Stomach (tissue), 9 donors: Measurements from ENCODE around the gene TLE2. TPM values are rescaled to one million over a fixed set of nuclear protein-coding genes. Genes with fewer than 3 reads are reported as not detected.
A peak's percentile ranks its signal among the peaks of the same experiment; 100 is the strongest.

Source experiments
- DNase-seq, 2 donors: peaks; one replicate each; pipeline versions ENCODE4 v3.0.0 to v3.0.0-alpha.2; 2013 to 2019
- H3K27ac ChIP-seq, 5 donors: fragments of 200-600 bp in 4 of 5; sonication (generic) in 4 of 5; one replicate each; pipeline ENCODE4 v1.5.1; 2013 to 2019; ENCODE audit warnings: mild to moderate bottlenecking in 1 of 5, moderate library complexity in 1 of 5
- H3K27me3 ChIP-seq, 3 donors: fragments of 200-600 bp; sonication (generic); one replicate each; pipeline ENCODE4 v1.5.1; 2017 to 2019; ENCODE audit warnings: mixed run types in 1 of 3
- H3K36me3 ChIP-seq, 4 donors: fragments of 200-600 bp; sonication (generic); 1 replicate in 3 of 4; 2 replicates in 1 of 4; pipeline ENCODE4 v1.5.1; 2016 to 2019
- H3K4me1 ChIP-seq, 4 donors: fragments of 200-600 bp; sonication (generic); one replicate each; pipeline ENCODE4 v1.5.1; 2016 to 2019
- H3K4me3 ChIP-seq, 4 donors: fragments of 200-600 bp; sonication (generic) in 3 of 4; one replicate each; pipeline ENCODE4 v1.5.1; 2016 to 2019; ENCODE audit warnings: mild to moderate bottlenecking in 1 of 4
- H3K9me3 ChIP-seq, 4 donors: fragments of 200-600 bp; sonication (generic); one replicate each; pipeline ENCODE4 v1.5.1; 2016 to 2019
- EP300 ChIP-seq: sonication (generic); formaldehyde crosslinking; IDR thresholded peaks from one replicate; pipeline ENCODE4 v1.6.1; 2017; ENCODE audit warnings: antibody characterized with exemption
- POLR2A ChIP-seq, 4 donors: fragments of 450-650 bp; IDR thresholded peaks; one replicate each; pipeline ENCODE4 v1.6.1; 2016; ENCODE audit warnings: antibody characterized with exemption in 4 of 4, control low read depth in 2 of 4, mild to moderate bottlenecking in 1 of 4, moderate library complexity in 1 of 4
- POLR2AphosphoS5 ChIP-seq, 3 donors: sonication (generic); formaldehyde crosslinking; IDR thresholded peaks; one replicate each; pipeline ENCODE4 v1.6.1; 2016; ENCODE audit warnings: antibody characterized with exemption in 3 of 3
- WGBS, 5 donors: extraction: QIAGEN DNeasy Blood & Tissue Kit in 3 of 5; methylation state at CpG; one replicate each; pipeline versions ENCODE4 v1.1.5 to v1.1.7; 2013 to 2018; 5-methylcytosine and 5-hydroxymethylcytosine counted together
- intact Hi-C: fragments of 100-400 bp; cut with DNase I; formaldehyde crosslinking; loops from one replicate; pipeline ENCODE4 v1.15.1; 2023; ENCODE audit warnings: low total_unique reads
- polyA plus RNA-seq, 3 donors: library from polyadenylated mRNA; stranded (reverse); fragments of 200-250 nt; gene quantifications; one replicate each; pipeline ENCODE4 v1.2.3, GENCODE V29; 2013
- total RNA-seq, 5 donors: library from RNA; depleted of rRNA; stranded (reverse); fragments of >200 nt; gene quantifications; one replicate each; pipeline versions ENCODE4 v1.1.0 to v1.2.3, GENCODE V29; 2014 to 2016
- TF ChIP-seq, protein P1 (sequence below), 7 experiments: fragments of 450-650 bp in 4 of 7; fragments of 200-600 bp in 3 of 7; sonication (generic) in 3 of 7; IDR thresholded peaks; one replicate each; pipeline ENCODE4 v1.5.1; 2016 to 2019; ENCODE audit warnings: antibody characterized with exemption in 7 of 7, control low read depth in 2 of 7, mild to moderate bottlenecking in 1 of 7
- donor health status: healthy with polysubstance abuse.
- donor health status: Bipolar disorder and iron deficiency.
- donor health status: healthy.

TLE2 gene
- total and polyA plus RNA-seq, 8 donors: 13.8 to 92.9 (median 23.8) TPM

DNA sequence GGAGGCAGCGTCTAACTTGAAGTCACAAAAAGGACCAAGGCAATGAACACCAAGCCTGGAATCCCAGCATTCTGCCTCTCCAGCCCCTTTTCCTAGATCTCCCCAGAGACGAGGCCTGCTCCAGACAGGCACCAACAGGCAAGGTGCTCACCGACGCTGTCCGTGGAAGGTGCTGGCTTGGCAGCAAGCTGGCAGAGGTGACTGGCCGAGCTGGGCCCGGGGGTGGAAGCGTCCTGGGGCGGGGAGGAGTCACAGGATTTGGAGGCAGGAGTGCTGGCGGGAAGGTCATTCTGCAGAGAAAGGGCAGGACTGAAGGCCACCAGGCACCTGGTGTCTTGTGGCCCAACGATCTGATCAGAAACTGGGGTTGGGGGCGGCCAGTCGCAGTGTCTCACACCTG, 18.2 kb downstream of the TLE2 start:
- peaks cover 0 to 16% (median 9%) of the 10 kb centered on the region in 4 donors for H3K4me1 ChIP-seq
- WGBS, 5 donors: 82 to 93% (median 88%) methylated on average over 8 to 13 of the region's 13 CpGs
- intact Hi-C loops: no loop called here
- TF ChIP-seq EP300: no peak
- TF ChIP-seq, protein P1, sequence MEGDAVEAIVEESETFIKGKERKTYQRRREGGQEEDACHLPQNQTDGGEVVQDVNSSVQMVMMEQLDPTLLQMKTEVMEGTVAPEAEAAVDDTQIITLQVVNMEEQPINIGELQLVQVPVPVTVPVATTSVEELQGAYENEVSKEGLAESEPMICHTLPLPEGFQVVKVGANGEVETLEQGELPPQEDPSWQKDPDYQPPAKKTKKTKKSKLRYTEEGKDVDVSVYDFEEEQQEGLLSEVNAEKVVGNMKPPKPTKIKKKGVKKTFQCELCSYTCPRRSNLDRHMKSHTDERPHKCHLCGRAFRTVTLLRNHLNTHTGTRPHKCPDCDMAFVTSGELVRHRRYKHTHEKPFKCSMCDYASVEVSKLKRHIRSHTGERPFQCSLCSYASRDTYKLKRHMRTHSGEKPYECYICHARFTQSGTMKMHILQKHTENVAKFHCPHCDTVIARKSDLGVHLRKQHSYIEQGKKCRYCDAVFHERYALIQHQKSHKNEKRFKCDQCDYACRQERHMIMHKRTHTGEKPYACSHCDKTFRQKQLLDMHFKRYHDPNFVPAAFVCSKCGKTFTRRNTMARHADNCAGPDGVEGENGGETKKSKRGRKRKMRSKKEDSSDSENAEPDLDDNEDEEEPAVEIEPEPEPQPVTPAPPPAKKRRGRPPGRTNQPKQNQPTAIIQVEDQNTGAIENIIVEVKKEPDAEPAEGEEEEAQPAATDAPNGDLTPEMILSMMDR (IDR thresholded peaks at IDR 0.05): no peak
- no peak for TF ChIP-seq POLR2AphosphoS5 (IDR thresholded peaks at IDR 0.05)
- no peak for TF ChIP-seq POLR2A (IDR thresholded peaks at IDR 0.05)
- DNase-seq: no peak
- peaks cover 0 to 72% (median 64%) of the 10 kb centered on the region in 4 donors for H3K36me3 ChIP-seq
- H3K4me3 ChIP-seq: no peak overlapping the region
- H3K9me3 ChIP-seq: no peaks in the 10 kb centered on the region
- H3K27ac ChIP-seq: no peak overlapping the region
- no peaks in the 10 kb centered on the region for H3K27me3 ChIP-seq

DNA sequence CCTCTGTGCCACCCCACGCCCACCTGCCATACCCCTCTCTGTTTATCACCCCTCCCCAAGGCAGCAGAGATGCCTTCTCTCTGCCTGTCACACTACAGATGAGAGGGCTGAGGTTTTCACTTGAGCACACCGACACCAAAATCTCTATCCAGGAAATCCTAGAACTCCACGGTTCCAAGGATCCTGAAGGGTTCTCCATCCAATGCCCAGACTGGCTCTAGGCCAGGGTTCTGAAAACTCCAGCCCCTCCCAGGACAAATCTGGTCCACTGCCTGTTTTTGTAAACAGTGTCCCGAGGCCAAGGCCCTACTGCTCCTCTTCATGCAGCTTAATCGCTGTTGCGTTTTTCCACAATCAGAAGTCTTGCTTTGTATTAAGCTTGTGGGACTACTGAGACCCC, 20.1 kb downstream of the TLE2 start:
- intact Hi-C loops: no loop called here
- WGBS, 5 donors: 74 to 82% (median 78%) methylated on average over 6 of the region's 6 CpGs
- peaks cover 0 to 77% (median 70%) of the 10 kb centered on the region in 4 donors for H3K36me3 ChIP-seq

DNA sequence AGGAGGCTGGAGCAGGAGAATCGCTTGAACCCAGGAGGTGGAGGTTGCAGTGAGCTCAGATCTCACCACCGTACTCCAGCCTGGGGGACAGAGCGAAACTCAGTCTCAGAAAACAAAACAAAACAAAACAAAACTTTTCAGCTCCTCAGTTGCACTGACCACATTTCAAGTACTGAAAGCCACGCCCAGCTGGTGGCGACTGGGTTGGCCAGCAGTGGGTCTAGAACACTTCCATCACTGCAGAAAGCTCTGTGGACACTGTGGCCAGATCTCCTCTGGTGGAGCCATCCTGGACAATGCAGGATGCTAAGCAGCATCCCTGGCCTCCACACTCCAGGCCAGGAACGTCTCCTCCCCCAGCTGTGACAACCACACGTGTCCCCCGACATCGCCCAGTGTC, 21.1 kb downstream of the TLE2 start:
- Histone ChIP-seq H3K27ac (no peak overlapping the region), H3K4me1 (peaks cover 0 to 6% (median 3%) of the 10 kb centered on the region in 4 donors), H3K27me3 (no peaks in the 10 kb centered on the region), H3K36me3 (peaks cover 0 to 85% (median 74%) of the 10 kb centered on the region in 4 donors), H3K9me3 (no peaks in the 10 kb centered on the region), H3K4me3 (no peak overlapping the region)
- WGBS, 5 donors: 82 to 93% (median 87%) methylated on average over 9 of the region's 9 CpGs
- no peak for DNase-seq
- TF ChIP-seq, protein P1 (IDR thresholded peaks at IDR 0.05): no peak
- TF ChIP-seq EP300: no peak
- TF ChIP-seq POLR2AphosphoS5 (IDR thresholded peaks at IDR 0.05): no peak
- TF ChIP-seq POLR2A (IDR thresholded peaks at IDR 0.05): no peak
- intact Hi-C loops: no loop called here

More for the DNA sequence above, 20.1 kb downstream of the TLE2 start:
- H3K27me3 ChIP-seq: no peaks in the 10 kb centered on the region
- TF ChIP-seq, protein P1 (IDR thresholded peaks at IDR 0.05): no peak
- no peak for TF ChIP-seq EP300
- TF ChIP-seq POLR2AphosphoS5 (IDR thresholded peaks at IDR 0.05): no peak
- TF ChIP-seq POLR2A (IDR thresholded peaks at IDR 0.05): no peak
- DNase-seq: no peak
- no peak overlapping the region for H3K27ac ChIP-seq
- no peak overlapping the region for H3K4me3 ChIP-seq
- H3K9me3 ChIP-seq: no peaks in the 10 kb centered on the region
- H3K4me1 ChIP-seq: peaks cover 0 to 16% (median 9%) of the 10 kb centered on the region in 4 donors

DNA sequence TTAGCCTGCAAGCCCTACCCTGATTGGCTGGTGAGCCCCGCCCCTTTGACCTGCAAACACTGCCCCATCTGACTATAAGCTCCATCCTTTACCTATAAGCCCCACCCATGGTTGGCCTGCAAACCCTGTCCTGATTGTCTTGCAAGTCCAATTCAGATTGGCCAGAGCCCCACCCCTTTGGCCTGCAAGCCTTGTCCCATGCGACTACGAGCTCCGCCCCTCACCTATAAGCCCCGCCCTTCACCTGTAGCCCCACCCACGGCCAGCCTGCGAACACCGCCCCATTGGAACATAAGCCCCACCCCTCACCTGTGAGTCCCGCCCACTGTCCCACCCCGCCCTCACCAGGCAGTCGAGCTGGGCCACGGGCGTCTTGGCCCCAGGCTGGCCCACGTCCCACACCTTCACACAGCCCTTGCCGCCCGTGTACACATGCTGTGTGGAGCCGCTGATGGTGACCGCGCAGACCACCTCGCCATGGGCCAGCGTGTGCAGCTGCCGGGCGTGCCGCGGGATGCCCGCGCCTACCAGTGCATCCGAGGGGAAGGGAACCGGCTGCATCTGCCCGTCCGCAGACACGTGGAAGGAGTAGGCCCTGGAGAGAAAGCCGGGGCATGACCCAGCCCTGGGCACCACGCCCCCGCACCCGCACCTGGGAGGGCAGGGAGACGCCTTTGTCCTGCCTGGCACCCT, 22.9 kb downstream of the TLE2 start:
- no peaks in the 10 kb centered on the region for H3K9me3 ChIP-seq
- 58 to 85% (median 78%) methylated on average over 7 to 37 of the region's 37 CpGs for WGBS, 5 donors
- no peak for TF ChIP-seq POLR2AphosphoS5 (IDR thresholded peaks at IDR 0.05)
- TF ChIP-seq, protein P1 (IDR thresholded peaks at IDR 0.05): no peak
- TF ChIP-seq EP300: no peak
- TF ChIP-seq POLR2A (IDR thresholded peaks at IDR 0.05): no peak
- no peaks in the 10 kb centered on the region for H3K27me3 ChIP-seq
- no peak overlapping the region for H3K27ac ChIP-seq
- H3K4me3 ChIP-seq: no peak overlapping the region
- no peaks in the 10 kb centered on the region for H3K4me1 ChIP-seq
- peaks cover 0 to 93% (median 80%) of the 10 kb centered on the region in 4 donors for H3K36me3 ChIP-seq
- intact Hi-C loops: no loop called here
- peak in 1 of 2 donors; percentile 43 for DNase-seq
